Caco-2 (cell line): ENCODE results near the gene HYAL3. TPM values are rescaled to one million over a fixed set of nuclear protein-coding genes. Genes with fewer than 3 reads are reported as not detected.
A peak's percentile ranks its signal among the peaks of the same experiment; 100 is the strongest.

ENCODE experiments used
- BruUV-seq: library from RNA; stranded (reverse); fragments of 400-500 nt; replicated peaks from 2 replicates; lab custom pipeline; 2021; lab: Mats Ljungman, UMichigan
- CTCF ChIA-PET: fragments of 300-600 bp; sonication (Branson Sonifier 250); formaldehyde crosslinking; loops from one replicate; lab custom pipeline; 2022; ENCODE audit warnings: antibody characterized with exemption; lab: Charles Lee
- POLR2A ChIA-PET: fragments of 300-600 bp; sonication (Branson Sonifier 250); formaldehyde crosslinking; loops from one replicate; lab custom pipeline; 2022; ENCODE audit warnings: antibody characterized with exemption; lab: Charles Lee
- DNase-seq, 2 experiments: peaks; one replicate each; pipeline versions ENCODE4 v3.0.0 to v3.0.0-alpha.2; 2020 to 2022
- H3K27me3 ChIP-seq: replicated peaks from 2 replicates; pipeline ENCODE4 v1.6.0; 2011; ENCODE audit warnings: low read length; ENCODE audit not compliant: control insufficient read depth, insufficient read depth
- H3K36me3 ChIP-seq: 2 replicates; pipeline ENCODE4 v1.5.1; 2011; ENCODE audit warnings: low read length; ENCODE audit not compliant: control insufficient read depth, insufficient read depth
- H3K4me1 ChIP-seq: fragments of 250-450 bp; sonication (Bioruptor Pico); 2 replicates; pipeline ENCODE4 v1.5.1; 2020; ENCODE audit warnings: mild to moderate bottlenecking
- H3K4me3 ChIP-seq: 2 replicates; pipeline ENCODE4 v1.5.1; 2011; ENCODE audit warnings: low read depth, mild to moderate bottlenecking, control low read depth, low read length
- H3K9me3 ChIP-seq: fragments of 250-450 bp; sonication (Bioruptor Pico); 2 replicates; pipeline ENCODE4 v1.5.1; 2020; ENCODE audit warnings: mild to moderate bottlenecking, moderate library complexity
- H3K27ac Mint-ChIP-seq: one replicate; pipeline ENCODE4 v1.8.0; 2022; ENCODE audit warnings: mixed read lengths; ENCODE audit not compliant: unreplicated experiment
- H3K27me3 Mint-ChIP-seq: one replicate; pipeline ENCODE4 v1.8.0; 2022; ENCODE audit warnings: mixed read lengths; ENCODE audit not compliant: insufficient read depth, unreplicated experiment
- H3K36me3 Mint-ChIP-seq: one replicate; pipeline ENCODE4 v1.8.0; 2022; ENCODE audit warnings: mild to moderate bottlenecking, mixed read lengths; ENCODE audit not compliant: insufficient read depth, unreplicated experiment
- H3K4me1 Mint-ChIP-seq: one replicate; pipeline ENCODE4 v1.8.0; 2022; ENCODE audit warnings: low read depth, mixed read lengths; ENCODE audit not compliant: unreplicated experiment
- H3K4me3 Mint-ChIP-seq: one replicate; pipeline ENCODE4 v1.8.0; 2022; ENCODE audit warnings: mild to moderate bottlenecking, moderate library complexity, mixed read lengths; ENCODE audit not compliant: unreplicated experiment
- H3K9me3 Mint-ChIP-seq: one replicate; pipeline ENCODE4 v1.8.0; 2022; ENCODE audit warnings: mixed read lengths; ENCODE audit not compliant: unreplicated experiment
- CTCF ChIP-seq, 2 experiments: fragments of 200-600 bp in 1 of 2; IDR thresholded peaks; 1 replicate in 1 of 2; 2 replicates in 1 of 2; pipeline versions ENCODE4 v1.5.1 to v1.8.0; 2011 to 2022; ENCODE audit warnings: antibody characterized with exemption in 1 of 2, control low read depth in 1 of 2, inconsistent platforms in 1 of 2, low read depth in 1 of 2, low read length in 1 of 2, mild to moderate bottlenecking in 1 of 2, moderate library complexity in 1 of 2; ENCODE audit not compliant: insufficient read depth in 1 of 2, severe bottlenecking in 1 of 2, unreplicated experiment in 1 of 2
- intact Hi-C: fragments of 100-400 bp; cut with micrococcal nuclease; formaldehyde crosslinking; loops from one replicate; pipeline ENCODE4 v1.10.0; 2022; ENCODE audit not compliant: unreplicated experiment
- total RNA-seq: library from RNA; stranded (reverse); gene quantifications from 2 replicates; pipeline ENCODE4 v1.2.3, GENCODE V29; 2022

The HYAL3 gene
- total RNA-seq, 1 experiment from 2014 or later: 5.2 TPM

GRCh38 chr3:50293079-50293801 lies 6.0 kb downstream of the HYAL3 start:
- CTCF ChIA-PET: no interaction called here
- H3K9me3 Mint-ChIP-seq: no peaks in the 10 kb centered on the region
- no peaks in the 10 kb centered on the region for H3K9me3 ChIP-seq
- H3K36me3 Mint-ChIP-seq: peaks cover 33% of the 10 kb centered on the region
- H3K27me3 ChIP-seq: no peaks in the 10 kb centered on the region
- TF ChIP-seq CTCF (IDR thresholded peaks at IDR 0.05; ENCODE audit: insufficient read depth in 1 of 2, low read depth in 1 of 2, low read length in 1 of 2, severe bottlenecking in 1 of 2, unreplicated experiment in 1 of 2): no peak
- BruUV-seq: no TSS peak
- intact Hi-C loops: no loop called here
- H3K27me3 Mint-ChIP-seq: no peaks in the 10 kb centered on the region
- POLR2A ChIA-PET: interaction anchor here (0.9 to 1.8 kb wide), 2 partner anchors 44 to 57 kb away, joined by 3 to 11 read pairs; partner anchors contain the start of genes CYB561D2 and NPRL2
- peaks cover 20% of the 10 kb centered on the region for H3K4me1 Mint-ChIP-seq
- peaks cover 7% of the 10 kb centered on the region for H3K36me3 ChIP-seq
- no peak overlapping the region for H3K4me3 ChIP-seq
- H3K4me1 ChIP-seq: peaks cover 10% of the 10 kb centered on the region
- no peak for DNase-seq
- peak overlapping the region; percentile 98 for H3K27ac Mint-ChIP-seq
- peak overlapping the region; percentile 85 for H3K4me3 Mint-ChIP-seq

GRCh38 chr3:50292159-50293078 lies 6.8 kb downstream of the HYAL3 start, which contains the start of gene IFRD2:
Gene IFRD2, minus strand, starts transcription at chr3:50292429. Its CDS starts 155 bp downstream, at chr3:50292274.
- Mint-ChIP-seq H3K9me3 (no peaks in the 10 kb centered on the region), H3K36me3 (peaks cover 34% of the 10 kb centered on the region), H3K4me1 (peaks cover 16% of the 10 kb centered on the region), H3K27ac (peak within 1 kb of the TSS; percentile 98), H3K27me3 (no peaks in the 10 kb centered on the region), H3K4me3 (peak within 1 kb of the TSS; percentile 85)
- BruUV-seq: TSS peak; percentile 84
- Histone ChIP-seq H3K9me3 (no peaks in the 10 kb centered on the region), H3K4me3 (peak within 1 kb of the TSS; percentile 78), H3K4me1 (peaks cover 7% of the 10 kb centered on the region), H3K36me3 (peaks cover 7% of the 10 kb centered on the region), H3K27me3 (no peaks in the 10 kb centered on the region)
- POLR2A ChIA-PET: interaction anchor here (0.5 to 1.8 kb wide), 9 partner anchors 9 to 1218 kb away, joined by 3 to 11 read pairs (median 3); partner anchors contain the start of genes CYB561D2, NPRL2 and TUSC2
- intact Hi-C loops: no loop called here
- CTCF ChIA-PET: interaction anchor here (0.7 to 1.5 kb wide), 5 partner anchors 13 to 57 kb away, joined by 3 to 5 read pairs (median 4); partner anchors contain the start of gene GNAI2
- peak; percentile 96 to 98 for DNase-seq
- TF ChIP-seq CTCF (IDR thresholded peaks at IDR 0.05; ENCODE audit: insufficient read depth in 1 of 2, low read depth in 1 of 2, low read length in 1 of 2, severe bottlenecking in 1 of 2, unreplicated experiment in 1 of 2): no peak

GRCh38 chr3:50290161-50290641 lies 9.0 kb downstream of the HYAL3 start:
- peaks cover 7% of the 10 kb centered on the region for H3K36me3 ChIP-seq
- no peaks in the 10 kb centered on the region for H3K9me3 ChIP-seq
- intact Hi-C loops: no loop called here
- Mint-ChIP-seq H3K9me3 (no peaks in the 10 kb centered on the region), H3K36me3 (peaks cover 34% of the 10 kb centered on the region), H3K4me1 (peaks cover 16% of the 10 kb centered on the region), H3K27me3 (no peaks in the 10 kb centered on the region), H3K27ac (no peak overlapping the region), H3K4me3 (no peak overlapping the region)
- BruUV-seq: no TSS peak
- DNase-seq: no peak
- TF ChIP-seq CTCF (IDR thresholded peaks at IDR 0.05; ENCODE audit: insufficient read depth in 1 of 2, low read depth in 1 of 2, low read length in 1 of 2, severe bottlenecking in 1 of 2, unreplicated experiment in 1 of 2): no peak
- H3K27me3 ChIP-seq: no peaks in the 10 kb centered on the region
- ChIA-PET POLR2A (no interaction called here), CTCF (no interaction called here)
- peaks cover 7% of the 10 kb centered on the region for H3K4me1 ChIP-seq
- H3K4me3 ChIP-seq: no peak overlapping the region
